ENCODE data around the gene CACNA2D3.

- TF ChIP-seq POLR2A (IDR thresholded peaks at IDR 0.05; ENCODE audit: low read depth, low read length) (no peak), POLR2AphosphoS5 (IDR thresholded peaks at IDR 0.05; ENCODE audit: low read depth, low read length) (no peak), TAF1 (IDR thresholded peaks at IDR 0.05; ENCODE audit: low read depth, low read length) (no peak), SPI1 (IDR thresholded peaks at IDR 0.05; ENCODE audit: low read depth, low read length) (no peak)
These were observed 966.9 kb downstream of the CACNA2D3 start for GRCh38 chr3:55089211-55089610.

Measured in GM12891 (cell line).